ENCODE results near the gene DFFB.

DNA sequence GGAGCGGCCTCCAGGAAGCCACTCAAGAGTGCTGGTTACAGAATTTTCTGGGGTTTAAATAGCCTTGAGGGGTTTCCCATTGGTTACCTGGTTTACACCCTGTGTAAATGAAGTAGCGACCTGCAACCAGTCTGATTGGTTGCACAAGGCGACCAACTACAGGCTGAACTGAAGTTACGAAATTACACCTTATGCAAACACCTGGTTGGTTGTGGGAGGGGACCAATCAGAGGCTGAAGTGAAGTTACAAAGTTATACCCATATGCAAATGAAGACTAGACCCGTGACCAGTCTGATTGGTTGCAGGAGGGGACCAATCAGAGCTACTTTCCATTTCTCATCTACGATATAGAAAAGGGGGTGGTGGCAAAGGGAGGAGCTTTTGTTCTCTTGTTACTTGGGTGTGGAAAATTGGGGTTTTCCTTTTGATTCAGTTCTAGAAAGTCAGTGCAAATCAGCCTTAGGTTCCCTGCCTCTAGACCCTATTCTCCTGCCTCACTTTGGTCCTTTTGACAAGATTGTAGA lies 65.0 kb downstream of the DFFB start:
- TF ChIP-seq GATA2 (IDR thresholded peaks at IDR 0.05; ENCODE audit: low read depth, low read length) (no peak), GATA3 (IDR thresholded peaks at IDR 0.05; ENCODE audit: low read depth, low read length) (no peak)
